ENCODE results near the gene CFAP410.

DNA sequence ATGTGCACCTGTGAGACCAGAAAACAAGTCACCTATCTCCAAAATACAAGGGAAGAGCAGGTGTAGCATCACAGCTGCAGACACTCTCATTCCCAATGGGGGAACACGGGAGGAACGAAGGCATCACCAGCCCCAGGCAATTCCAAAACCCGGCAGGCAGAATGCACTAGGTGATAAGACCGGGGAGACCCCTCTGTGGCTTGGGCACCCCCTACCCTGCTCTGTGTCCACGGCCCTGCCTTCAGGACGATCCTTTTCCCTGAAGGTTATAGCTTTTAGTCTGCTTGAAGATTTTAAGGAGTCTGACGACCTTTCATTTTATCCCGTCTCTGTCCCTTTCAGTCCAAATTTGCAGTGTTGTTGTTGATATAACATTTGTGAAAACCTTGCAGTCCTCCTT is 33.4 kb upstream of the CFAP410 start:
- TF ChIP-seq, protein P1, sequence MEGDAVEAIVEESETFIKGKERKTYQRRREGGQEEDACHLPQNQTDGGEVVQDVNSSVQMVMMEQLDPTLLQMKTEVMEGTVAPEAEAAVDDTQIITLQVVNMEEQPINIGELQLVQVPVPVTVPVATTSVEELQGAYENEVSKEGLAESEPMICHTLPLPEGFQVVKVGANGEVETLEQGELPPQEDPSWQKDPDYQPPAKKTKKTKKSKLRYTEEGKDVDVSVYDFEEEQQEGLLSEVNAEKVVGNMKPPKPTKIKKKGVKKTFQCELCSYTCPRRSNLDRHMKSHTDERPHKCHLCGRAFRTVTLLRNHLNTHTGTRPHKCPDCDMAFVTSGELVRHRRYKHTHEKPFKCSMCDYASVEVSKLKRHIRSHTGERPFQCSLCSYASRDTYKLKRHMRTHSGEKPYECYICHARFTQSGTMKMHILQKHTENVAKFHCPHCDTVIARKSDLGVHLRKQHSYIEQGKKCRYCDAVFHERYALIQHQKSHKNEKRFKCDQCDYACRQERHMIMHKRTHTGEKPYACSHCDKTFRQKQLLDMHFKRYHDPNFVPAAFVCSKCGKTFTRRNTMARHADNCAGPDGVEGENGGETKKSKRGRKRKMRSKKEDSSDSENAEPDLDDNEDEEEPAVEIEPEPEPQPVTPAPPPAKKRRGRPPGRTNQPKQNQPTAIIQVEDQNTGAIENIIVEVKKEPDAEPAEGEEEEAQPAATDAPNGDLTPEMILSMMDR (IDR thresholded peaks at IDR 0.05), result no peak
- TF ChIP-seq POLR2A (IDR thresholded peaks at IDR 0.05), result no peak

Measured in Peyer's patch (tissue), 4 donors.